HG03066 (cell line): ENCODE results near the gene TNS1.
"Not testable (repeated sequence)": the region's sequence is repeated elsewhere in the genome, so short reads cannot be mapped to it uniquely, and the experiment has no call there.

Source experiments
- ATAC-seq: cut with Tn5 transposase; IDR thresholded peaks from one replicate; pipeline ENCODE4 v1.9.1; 2021; ENCODE audit warnings: low read depth; ENCODE audit not compliant: unreplicated experiment

TNS1 gene

GRCh38 chr2:218002845-218003180 lies at the start of gene TNS1:
TNS1 (minus strand) TSS chr2:218002995; CDS start chr2:218002872, 123 bp downstream.
- ATAC-seq = no peak

DNA sequence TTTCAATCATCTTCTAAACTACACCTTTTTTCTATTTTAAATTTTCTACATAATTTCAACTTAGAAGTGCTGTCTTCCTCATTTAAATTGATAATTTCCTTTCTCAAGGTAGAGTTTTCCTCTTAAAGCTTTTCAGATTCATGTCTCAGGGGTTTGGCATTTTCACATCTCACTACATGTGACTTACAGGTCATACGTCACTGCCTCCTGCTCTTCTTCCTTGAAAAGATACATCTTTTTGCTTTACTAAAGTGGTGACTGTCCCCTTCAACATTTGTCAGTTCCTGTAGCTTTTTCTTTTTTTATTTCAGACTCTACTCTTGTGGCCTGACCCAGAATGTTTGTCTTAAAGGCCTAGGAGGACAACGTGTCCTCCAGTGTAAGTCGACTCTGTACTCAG lies 49.1 kb upstream of the TNS1 start:
- ATAC-seq = no peak

DNA sequence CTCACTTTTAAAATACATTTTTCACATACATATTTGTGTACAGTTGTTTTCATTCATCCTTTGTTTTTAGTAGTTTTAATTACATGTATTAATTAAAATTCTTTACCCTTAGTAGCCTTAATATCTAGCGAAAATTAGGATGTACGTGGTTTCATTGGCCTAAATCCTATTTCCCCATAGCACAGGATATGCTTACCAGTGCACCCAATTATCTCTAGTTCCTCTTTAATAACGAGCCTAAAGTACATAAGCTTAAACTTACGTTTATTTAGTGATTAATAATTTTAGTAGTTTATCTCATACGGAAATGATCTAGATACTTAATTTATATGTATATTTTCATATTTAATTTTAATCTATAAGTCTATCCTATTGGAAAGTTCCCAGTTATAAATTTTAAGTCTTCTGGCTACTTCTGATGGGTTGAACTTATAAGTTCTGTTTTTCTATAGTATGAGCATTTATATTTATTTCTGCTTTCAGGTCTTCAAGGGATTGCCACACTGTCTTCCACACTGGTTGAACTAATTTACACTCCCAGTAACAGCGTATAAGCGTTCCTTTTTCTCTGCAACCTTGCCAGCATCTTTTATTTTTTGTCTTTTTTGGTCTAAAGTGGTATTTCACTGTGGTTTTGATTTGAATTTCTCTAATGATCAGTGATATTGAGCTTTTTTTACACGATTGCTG lies 44.9 kb upstream of the TNS1 start:
- ATAC-seq = no peak

DNA sequence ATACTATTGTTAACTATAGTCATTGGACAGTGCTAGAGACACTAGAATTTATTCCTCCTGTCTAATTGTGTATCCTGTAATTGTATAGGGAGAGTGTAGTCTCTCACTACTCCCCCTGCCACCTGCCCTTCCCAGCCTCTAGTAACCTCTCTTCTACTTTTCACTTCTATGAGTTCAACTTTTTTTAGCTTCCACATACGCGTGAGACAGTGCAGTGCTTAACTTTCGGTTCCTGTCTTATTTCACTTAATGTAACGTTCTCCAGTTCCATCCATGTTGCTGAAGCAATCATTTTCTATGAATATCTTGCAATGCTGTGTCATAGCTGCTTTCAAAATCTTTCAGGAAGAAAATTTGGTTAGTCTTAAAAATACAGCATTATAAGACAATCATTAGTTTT lies 43.4 kb upstream of the TNS1 start:
- peak; percentile 92 for ATAC-seq

- ATAC-seq = not testable (repeated sequence)
Observed at GRCh38 chr2:218044599-218044998, 41.8 kb upstream of the TNS1 start.

- no peak for ATAC-seq
Observed at GRCh38 chr2:218043701-218044109, 40.9 kb upstream of the TNS1 start.

DNA sequence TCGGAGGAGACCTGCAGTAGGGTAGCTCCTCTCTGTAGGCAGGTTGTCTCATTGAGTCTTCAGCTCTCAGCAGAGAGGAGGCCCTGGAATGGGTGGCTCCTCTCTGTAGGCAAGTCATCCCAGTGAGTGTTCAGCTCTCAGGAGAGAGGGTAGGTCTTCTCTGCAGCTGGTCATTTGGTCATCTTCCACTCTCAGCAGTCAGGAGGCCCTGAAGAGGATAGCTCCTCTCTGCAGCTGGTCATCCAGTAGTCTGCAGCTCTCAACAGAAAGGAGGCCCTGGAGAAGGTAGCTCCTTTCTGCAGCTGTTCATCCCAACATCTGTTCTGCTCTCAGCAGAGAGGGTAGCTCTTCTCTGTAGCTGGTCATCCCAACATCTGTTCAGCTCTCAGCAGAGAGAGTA lies 40.3 kb upstream of the TNS1 start:
- ATAC-seq = no peak

DNA sequence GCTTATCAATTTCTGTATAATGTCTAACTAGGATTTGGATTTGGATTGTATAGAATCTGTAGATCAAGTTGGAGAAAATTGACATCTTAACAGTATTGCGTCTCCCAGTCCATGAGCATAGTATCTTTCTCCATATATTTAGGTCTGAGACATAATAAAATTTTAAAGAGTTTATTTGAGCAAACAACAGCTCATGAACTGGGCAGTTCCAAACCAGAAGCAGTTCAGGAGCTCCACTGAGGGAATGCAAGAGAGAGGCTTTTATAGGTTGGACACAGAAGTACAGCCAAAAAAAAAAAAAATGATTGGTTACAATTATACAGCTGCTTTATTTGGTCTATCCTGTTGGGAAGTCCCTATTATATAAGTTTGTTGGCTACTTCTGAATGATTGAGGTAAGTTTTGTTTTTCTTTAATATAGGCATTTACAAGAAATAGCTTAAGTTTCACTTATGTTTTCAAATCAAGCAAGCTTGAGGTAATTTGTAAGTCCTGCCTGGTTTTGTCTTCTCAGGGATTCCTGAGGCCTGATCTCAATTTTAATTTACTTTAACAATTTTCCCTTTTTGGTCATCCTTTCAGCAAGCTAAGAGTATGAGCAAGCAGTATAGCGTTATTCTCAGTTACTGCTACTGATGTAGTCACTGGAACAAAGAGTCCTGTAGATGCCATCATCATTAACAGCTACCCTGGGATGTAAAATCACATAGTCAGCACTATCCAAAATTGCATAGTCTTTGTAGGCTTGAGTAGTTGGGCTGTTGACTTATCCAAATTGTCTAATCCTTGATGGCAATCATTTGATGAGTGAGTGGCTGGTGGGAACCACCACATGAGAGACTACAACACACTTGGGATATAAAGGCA lies 38.7 kb upstream of the TNS1 start:
- no peak for ATAC-seq

DNA sequence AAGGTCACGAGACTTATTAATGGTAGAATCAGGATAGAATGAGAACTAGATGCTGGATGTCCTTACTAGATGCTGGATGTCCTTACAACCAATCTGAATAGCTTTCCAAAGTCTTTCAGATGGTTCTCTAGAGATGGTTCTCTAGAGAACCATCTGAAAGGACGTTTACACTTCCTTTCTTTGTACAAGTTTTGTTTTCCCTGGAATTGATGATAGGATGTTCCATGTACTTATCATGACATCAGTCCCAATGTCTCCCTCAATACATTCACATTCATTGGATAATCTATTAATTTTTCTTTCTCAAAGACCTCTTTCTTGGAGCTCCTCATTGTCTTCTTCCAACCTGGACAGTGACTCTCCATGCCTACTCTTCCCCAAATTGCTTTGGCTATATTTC lies 38.1 kb upstream of the TNS1 start:
- ATAC-seq = no peak

DNA sequence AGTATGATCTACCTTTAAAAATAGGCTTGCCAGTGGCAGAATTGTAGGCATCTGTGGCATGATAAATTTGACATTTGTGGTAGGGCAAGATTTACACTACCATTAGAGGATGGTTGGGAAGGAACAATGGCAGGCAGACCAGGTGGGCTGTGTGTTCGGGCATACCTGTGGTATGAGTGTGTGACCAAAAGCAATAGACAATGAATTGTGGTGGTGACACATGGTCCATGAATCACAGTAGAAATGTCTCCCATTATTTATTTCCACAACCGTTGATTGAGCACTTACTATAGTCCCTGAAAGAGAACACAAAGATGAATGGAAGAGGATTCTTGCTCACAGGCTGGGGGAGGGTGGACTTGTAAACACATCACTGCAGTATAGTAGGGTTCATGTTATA lies 36.4 kb upstream of the TNS1 start:
- ATAC-seq = no peak

GRCh38 chr2:218036371-218036770 lies 33.6 kb upstream of the TNS1 start:
- no peak for ATAC-seq

GRCh38 chr2:218035463-218036100 lies 32.8 kb upstream of the TNS1 start:
- no peak for ATAC-seq

DNA sequence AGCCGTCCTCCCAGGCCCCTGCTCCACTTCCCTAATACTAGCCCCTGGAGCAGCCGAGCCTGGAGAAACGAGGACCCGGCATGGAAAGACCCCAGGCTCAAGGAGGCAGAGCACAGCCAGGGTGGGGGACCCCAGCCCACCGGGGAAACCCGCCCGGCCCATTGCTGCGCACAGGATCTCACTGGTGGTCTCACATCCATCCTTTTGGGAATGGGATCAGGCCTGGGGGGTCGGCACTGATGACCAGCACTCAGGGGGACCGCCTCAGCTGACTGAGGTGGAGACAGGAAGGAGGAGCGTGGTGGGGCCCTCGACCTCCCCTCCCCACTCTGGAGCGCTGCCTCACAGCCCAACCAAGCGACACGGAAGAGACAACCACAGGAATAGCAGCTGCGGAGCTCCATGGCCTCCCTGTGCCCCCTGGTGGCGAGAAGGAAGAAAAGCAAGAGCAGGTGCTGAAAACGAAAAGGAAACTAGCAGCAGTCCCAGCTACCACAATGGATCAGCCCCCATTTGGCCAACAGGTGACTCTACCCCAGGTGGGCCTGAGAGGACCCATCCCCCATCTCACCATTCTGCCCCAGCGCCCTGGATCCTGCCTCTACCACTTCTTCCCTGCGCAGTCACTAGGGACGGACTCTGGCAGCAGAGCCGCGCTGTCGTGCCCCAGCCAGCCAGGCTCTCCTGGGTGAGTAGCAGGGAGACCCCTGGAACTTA lies 31.9 kb upstream of the TNS1 start:
- ATAC-seq = peak; percentile 89

- no peak for ATAC-seq
Observed at GRCh38 chr2:218033590-218034496, 31.0 kb upstream of the TNS1 start.

- ATAC-seq = no peak
Observed at GRCh38 chr2:218033208-218033589, 30.4 kb upstream of the TNS1 start.

GRCh38 chr2:218032336-218033171 lies 29.8 kb upstream of the TNS1 start:
- no peak for ATAC-seq

DNA sequence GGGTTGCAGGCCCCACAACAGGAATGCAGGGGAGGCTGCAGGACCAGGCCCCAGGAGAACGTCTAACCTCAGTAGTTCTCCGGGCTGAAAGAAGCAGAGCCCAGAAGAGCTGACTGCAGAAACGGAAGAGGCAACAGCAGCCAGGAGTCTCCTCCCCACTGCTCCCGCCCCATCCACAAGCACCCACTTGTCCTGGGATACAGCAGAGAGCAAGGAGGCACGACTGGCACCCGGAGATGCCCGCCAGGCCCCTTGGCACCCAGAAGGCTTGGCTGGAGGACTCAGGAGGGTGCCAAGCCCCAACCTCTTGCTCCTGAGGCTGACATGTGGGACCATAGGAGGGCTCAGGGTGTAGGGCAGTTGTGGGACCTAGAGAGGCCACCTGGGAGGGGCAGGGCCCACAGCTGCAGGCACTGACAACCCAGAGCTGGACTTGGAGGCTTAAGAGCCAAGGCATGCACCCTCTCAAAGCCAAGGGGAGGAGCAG lies 29.0 kb upstream of the TNS1 start:
- ATAC-seq = no peak

- no peak for ATAC-seq
Observed at GRCh38 chr2:218031261-218031660, 28.5 kb upstream of the TNS1 start.
